TTC549 (cell line): Measurements from ENCODE around the gene SFI1.

ENCODE experiments used
- FAIRE-seq: peaks from 2 replicates; lab custom pipeline; 2012; peaks lifted over from hg19 to GRCh38; lab: Jason Lieb, UNC

SFI1 gene

GRCh38 chr22:31619611-31620300 is 123.4 kb downstream of the SFI1 start:
- FAIRE-seq, result no peak

- FAIRE-seq, result no peak
Observed at GRCh38 chr22:31620756-31621480, 124.6 kb downstream of the SFI1 start.

- FAIRE-seq, result no peak
Observed at GRCh38 chr22:31621507-31622124, 125.3 kb downstream of the SFI1 start.

GRCh38 chr22:31622980-31623379 is 126.6 kb downstream of the SFI1 start:
- FAIRE-seq, result no peak

GRCh38 chr22:31623592-31624304 is 127.4 kb downstream of the SFI1 start:
- FAIRE-seq, result no peak

GRCh38 chr22:31625257-31625640 is 128.9 kb downstream of the SFI1 start:
- no peak for FAIRE-seq

GRCh38 chr22:31625661-31626426 is 129.5 kb downstream of the SFI1 start:
- FAIRE-seq, result no peak

- no peak for FAIRE-seq
Observed at GRCh38 chr22:31626427-31627150, 130.3 kb downstream of the SFI1 start.

- FAIRE-seq, result no peak
Observed at GRCh38 chr22:31627223-31627731, 130.9 kb downstream of the SFI1 start.

- no peak for FAIRE-seq
Observed at GRCh38 chr22:31628362-31628761, 132.0 kb downstream of the SFI1 start.

GRCh38 chr22:31628969-31629708 is 132.8 kb downstream of the SFI1 start:
- no peak for FAIRE-seq

- FAIRE-seq, result no peak
Observed at GRCh38 chr22:31629741-31630184, 133.4 kb downstream of the SFI1 start.

- no peak for FAIRE-seq
Observed at GRCh38 chr22:31630331-31631329, 134.3 kb downstream of the SFI1 start.

- FAIRE-seq, result no peak
Observed at GRCh38 chr22:31631436-31631835, 135.1 kb downstream of the SFI1 start.

GRCh38 chr22:31635638-31636306 is 139.4 kb downstream of the SFI1 start:
- no peak for FAIRE-seq

- FAIRE-seq, result no peak
Observed at GRCh38 chr22:31637447-31637890, 141.1 kb downstream of the SFI1 start.

GRCh38 chr22:31637891-31638618 is 141.7 kb downstream of the SFI1 start:
- no peak for FAIRE-seq
